ENCODE results near the gene MUC5AC. TPM values are rescaled to one million over a fixed set of nuclear protein-coding genes. Genes with fewer than 3 reads are reported as not detected.

Gene MUC5AC
- total RNA-seq, 1 donor from 2014 or later, result not detected

- Mint-ChIP-seq H3K36me3 (ENCODE audit: low read depth) (no peaks in the 10 kb centered on the region), H3K4me1 (no peaks in the 10 kb centered on the region), H3K4me3 (no peak overlapping the region), H3K27me3 (no peaks in the 10 kb centered on the region), H3K9me3 (no peaks in the 10 kb centered on the region), H3K27ac (no peak overlapping the region)
- no peak for TF ChIP-seq CTCF (IDR thresholded peaks at IDR 0.05)
- ATAC-seq (ENCODE audit: low read depth) (no peak), DNase-seq (no peak)
- POLR2A ChIA-PET, result no interaction called here
- CTCF ChIA-PET, result no interaction called here
- intact Hi-C loops (cut with micrococcal nuclease), result no loop called here
Observed at GRCh38 chr11:1198561-1199240, 40.9 kb downstream of the MUC5AC start.

- POLR2A ChIA-PET, result no interaction called here
- intact Hi-C loops (cut with micrococcal nuclease), result no loop called here
- no peak overlapping the region for H3K27ac Mint-ChIP-seq
- H3K9me3 Mint-ChIP-seq, result no peaks in the 10 kb centered on the region
- CTCF ChIA-PET, result interaction anchor here (5.9 kb wide), 1 partner anchor 376 kb away, joined by 48 read pairs; no protein-coding TSS in a partner anchor
- no peak for TF ChIP-seq CTCF (IDR thresholded peaks at IDR 0.05)
- ATAC-seq (ENCODE audit: low read depth), result no peak
- no peaks in the 10 kb centered on the region for H3K36me3 Mint-ChIP-seq (ENCODE audit: low read depth)
- no peak for DNase-seq
- no peak overlapping the region for H3K4me3 Mint-ChIP-seq
- no peaks in the 10 kb centered on the region for H3K27me3 Mint-ChIP-seq
- no peaks in the 10 kb centered on the region for H3K4me1 Mint-ChIP-seq
Observed at GRCh38 chr11:1199241-1199750, 41.5 kb downstream of the MUC5AC start.

- DNase-seq, result no peak
- POLR2A ChIA-PET, result no interaction called here
Observed at GRCh38 chr11:1199751-1200610, 42.2 kb downstream of the MUC5AC start.

GRCh38 chr11:1200611-1201191 lies 42.9 kb downstream of the MUC5AC start:
- TF ChIP-seq CTCF (IDR thresholded peaks at IDR 0.05), result no peak
- ATAC-seq (ENCODE audit: low read depth) (no peak), DNase-seq (no peak)
- H3K36me3 Mint-ChIP-seq (ENCODE audit: low read depth), result no peaks in the 10 kb centered on the region
- no peaks in the 10 kb centered on the region for H3K9me3 Mint-ChIP-seq
- H3K27me3 Mint-ChIP-seq, result no peaks in the 10 kb centered on the region
- no peak overlapping the region for H3K4me3 Mint-ChIP-seq
- CTCF ChIA-PET, result interaction anchor here (5.9 kb wide), 1 partner anchor 374 kb away, joined by 48 read pairs; no protein-coding TSS in a partner anchor
- no peak overlapping the region for H3K27ac Mint-ChIP-seq
- intact Hi-C loops (cut with micrococcal nuclease), result no loop called here
- POLR2A ChIA-PET, result no interaction called here
- no peaks in the 10 kb centered on the region for H3K4me1 Mint-ChIP-seq

More at GRCh38 chr11:1199751-1200610, 42.2 kb downstream of the MUC5AC start:
- Mint-ChIP-seq H3K27me3 (no peaks in the 10 kb centered on the region), H3K4me3 (no peak overlapping the region), H3K4me1 (no peaks in the 10 kb centered on the region), H3K27ac (no peak overlapping the region), H3K36me3 (ENCODE audit: low read depth) (no peaks in the 10 kb centered on the region), H3K9me3 (no peaks in the 10 kb centered on the region)
- no peak for TF ChIP-seq CTCF (IDR thresholded peaks at IDR 0.05)
- no peak for ATAC-seq (ENCODE audit: low read depth)
- CTCF ChIA-PET, result interaction anchor here (5.9 kb wide), 1 partner anchor 375 kb away, joined by 48 read pairs; no protein-coding TSS in a partner anchor
- intact Hi-C loops (cut with micrococcal nuclease), result no loop called here
